Loucy (cell line): ENCODE measurements around the gene KCNQ4.

Experiments
- H2AFZ ChIP-seq: fragments of 200-600 bp; sonication (generic); 2 replicates; pipeline ENCODE4 v1.6.0; 2016; ENCODE audit warnings: antibody characterized with exemption, mild to moderate bottlenecking, low read length, moderate library complexity
- H3F3A ChIP-seq: fragments of 200-600 bp; 2 replicates; pipeline ENCODE4 v1.6.0; 2016; ENCODE audit warnings: antibody characterized with exemption, low read depth, mild to moderate bottlenecking
- H3K27me3 ChIP-seq: fragments of 200-600 bp; sonication (generic); 2 replicates; pipeline ENCODE4 v1.6.1; 2014; ENCODE audit warnings: low read length, mild to moderate bottlenecking; ENCODE audit not compliant: insufficient read depth, poor library complexity, severe bottlenecking
- H3K36me3 ChIP-seq: fragments of 200-600 bp; sonication (generic); 2 replicates; pipeline ENCODE4 v1.6.1; 2016; ENCODE audit warnings: low read length; ENCODE audit not compliant: insufficient read depth
- H3K4me1 ChIP-seq: fragments of 200-600 bp; sonication (generic); 2 replicates; pipeline ENCODE4 v1.5.1; 2014; ENCODE audit warnings: low read length, mild to moderate bottlenecking; ENCODE audit not compliant: insufficient read depth, poor library complexity, severe bottlenecking
- H3K4me2 ChIP-seq: fragments of 200-600 bp; sonication (generic); 2 replicates; pipeline ENCODE4 v1.6.0; 2014; ENCODE audit warnings: antibody characterized with exemption, low read length, low read depth, mild to moderate bottlenecking; ENCODE audit not compliant: poor library complexity, severe bottlenecking
- H3K4me3 ChIP-seq: fragments of 200-600 bp; sonication (generic); 2 replicates; pipeline ENCODE4 v1.5.1; 2014; ENCODE audit warnings: low read length, mild to moderate bottlenecking, mixed read lengths; ENCODE audit not compliant: poor library complexity, severe bottlenecking
- H3K79me2 ChIP-seq: fragments of 200-600 bp; sonication (generic); 2 replicates; pipeline ENCODE4 v1.6.1; 2014; ENCODE audit warnings: low read length; ENCODE audit not compliant: insufficient read depth
- H3K9ac ChIP-seq: fragments of 200-600 bp; sonication (generic); 2 replicates; pipeline ENCODE4 v1.6.0; 2014; ENCODE audit warnings: mild to moderate bottlenecking, low read depth, low read length, moderate library complexity; ENCODE audit not compliant: poor library complexity, severe bottlenecking
- H3K9me2 ChIP-seq: fragments of 200-600 bp; sonication (generic); replicated peaks from 2 replicates; pipeline ENCODE4 v1.6.1; 2016; ENCODE audit warnings: low read depth, low read length, mixed read lengths
- H3K9me3 ChIP-seq: fragments of 200-600 bp; sonication (generic); 2 replicates; pipeline ENCODE4 v1.6.1; 2014; ENCODE audit warnings: mild to moderate bottlenecking, antibody characterized with exemption, low read length, low read depth; ENCODE audit not compliant: insufficient read depth
- H4K20me1 ChIP-seq: fragments of 200-600 bp; sonication (generic); 2 replicates; pipeline ENCODE4 v1.6.0; 2014; ENCODE audit warnings: antibody characterized with exemption, low read length, mild to moderate bottlenecking; ENCODE audit not compliant: insufficient read depth, poor library complexity, severe bottlenecking
- CTCF ChIP-seq: fragments of 200-600 bp; sonication (generic); conservative IDR thresholded peaks from 2 replicates; pipeline ENCODE4 v1.5.1; 2014; ENCODE audit warnings: mild to moderate bottlenecking, antibody characterized with exemption, low read length
- EZH2phosphoT487 ChIP-seq: fragments of 200-600 bp; IDR thresholded peaks from 2 replicates; pipeline ENCODE4 v1.6.1; 2018; ENCODE audit warnings: antibody characterized with exemption, mild to moderate bottlenecking, moderate library complexity, borderline replicate concordance

KCNQ4 gene

GRCh38 chr1:40783001-40783905, at the start of gene KCNQ4:
TSS of gene KCNQ4 (plus strand) at chr1:40783787. CDS start at chr1:40784094, 307 bp downstream.
- Histone ChIP-seq H3K4me3 (no peak within 1 kb of the TSS), H3K4me2 (no peak within 1 kb of the TSS)
- no peak for TF ChIP-seq CTCF
- no peak for TF ChIP-seq EZH2phosphoT487

GRCh38 chr1:40734882-40735628, 48.5 kb upstream of the KCNQ4 start:
- Histone ChIP-seq H4K20me1 (peaks cover 27% of the 10 kb centered on the region), H3K27me3 (no peaks in the 10 kb centered on the region), H3K9ac (no peak overlapping the region), H3K4me3 (no peak overlapping the region), H3K79me2 (peaks cover 79% of the 10 kb centered on the region), H3F3A (no peaks in the 10 kb centered on the region), H3K36me3 (peaks cover 22% of the 10 kb centered on the region), H2AFZ (no peak overlapping the region), H3K4me2 (no peak overlapping the region), H3K4me1 (peaks cover 6% of the 10 kb centered on the region), H3K9me3 (no peaks in the 10 kb centered on the region), H3K9me2 (no peaks in the 10 kb centered on the region)
- TF ChIP-seq CTCF (no peak), EZH2phosphoT487 (no peak)

More at GRCh38 chr1:40783001-40783905, at the start of gene KCNQ4:
- no peaks in the 10 kb centered on the region for H3K9me2 ChIP-seq
- H3K4me1 ChIP-seq = peaks cover 7% of the 10 kb centered on the region
- H3K36me3 ChIP-seq = no peaks in the 10 kb centered on the region
- no peaks in the 10 kb centered on the region for H3K79me2 ChIP-seq
- no peaks in the 10 kb centered on the region for H4K20me1 ChIP-seq
- H3K9me3 ChIP-seq = no peaks in the 10 kb centered on the region
- H2AFZ ChIP-seq = no peak within 1 kb of the TSS
- H3K9ac ChIP-seq = no peak within 1 kb of the TSS
- H3F3A ChIP-seq = no peaks in the 10 kb centered on the region
- H3K27me3 ChIP-seq = no peaks in the 10 kb centered on the region

- Histone ChIP-seq H3K9ac (no peak overlapping the region), H2AFZ (no peak overlapping the region)
Observed at GRCh38 chr1:40736085-40736531, 47.5 kb upstream of the KCNQ4 start.

More at GRCh38 chr1:40736085-40736531, 47.5 kb upstream of the KCNQ4 start:
- Histone ChIP-seq H3K9me3 (no peaks in the 10 kb centered on the region), H3F3A (no peaks in the 10 kb centered on the region), H3K4me1 (no peaks in the 10 kb centered on the region), H3K4me3 (no peak overlapping the region), H3K9me2 (no peaks in the 10 kb centered on the region), H4K20me1 (peaks cover 27% of the 10 kb centered on the region), H3K27me3 (no peaks in the 10 kb centered on the region), H3K4me2 (no peak overlapping the region), H3K79me2 (peaks cover 75% of the 10 kb centered on the region), H3K36me3 (peaks cover 33% of the 10 kb centered on the region)
- TF ChIP-seq CTCF (no peak), EZH2phosphoT487 (no peak)
